GM12878 (cell line): ENCODE measurements around the gene ZNF132. TPM values are rescaled to one million over a fixed set of nuclear protein-coding genes. Genes with fewer than 3 reads are reported as not detected.
A peak's percentile ranks its signal among the peaks of the same experiment; 100 is the strongest.

Experiments used
- BACH1 ChIP-seq: fragments of 450-650 bp; IDR thresholded peaks from 2 replicates; pipeline ENCODE4 v1.6.1; 2017; ENCODE audit warnings: mild to moderate bottlenecking, borderline replicate concordance
- CHD4 ChIP-seq: fragments of 200-600 bp; sonication (generic); IDR thresholded peaks from 2 replicates; pipeline ENCODE4 v1.6.1; 2016; ENCODE audit warnings: mild to moderate bottlenecking
- CREB1 ChIP-seq: IDR thresholded peaks from 2 replicates; pipeline ENCODE4 v1.6.1; 2012; ENCODE audit warnings: low read depth, mild to moderate bottlenecking, inconsistent platforms
- HDAC2 ChIP-seq: fragments of 200-600 bp; sonication (generic); IDR thresholded peaks from 2 replicates; pipeline ENCODE4 v1.6.1; 2017
- JUND ChIP-seq: IDR thresholded peaks from 2 replicates; pipeline ENCODE4 v1.6.1; 2012; ENCODE audit warnings: low read depth, mild to moderate bottlenecking, low read length, improper control_type of control experiment, moderate library complexity
- KDM1A ChIP-seq: fragments of 200-600 bp; sonication (generic); IDR thresholded peaks from 2 replicates; pipeline ENCODE4 v1.6.1; 2016; ENCODE audit warnings: borderline replicate concordance
- MEF2A ChIP-seq: IDR thresholded peaks from 2 replicates; pipeline ENCODE4 v1.6.1; 2011; ENCODE audit warnings: low read depth, mild to moderate bottlenecking, low read length, moderate library complexity; ENCODE audit not compliant: insufficient read depth
- MEF2B ChIP-seq: fragments of 450-650 bp; IDR thresholded peaks from 2 replicates; pipeline ENCODE4 v1.6.1; 2018; ENCODE audit warnings: mild to moderate bottlenecking, moderate library complexity; ENCODE audit not compliant: partially characterized antibody, poor library complexity, severe bottlenecking
- MTA3 ChIP-seq: IDR thresholded peaks from 2 replicates; pipeline ENCODE4 v1.6.1; 2012; ENCODE audit warnings: low read length, inconsistent platforms, borderline replicate concordance
- NFYB ChIP-seq: IDR thresholded peaks from 2 replicates; pipeline ENCODE4 v1.6.1; 2011; ENCODE audit warnings: low read depth, mild to moderate bottlenecking, low read length, improper control_type of control experiment, moderate library complexity; ENCODE audit not compliant: insufficient read depth
- NR2F1 ChIP-seq: fragments of 450-650 bp; conservative IDR thresholded peaks from 2 replicates; pipeline ENCODE4 v1.6.1; 2017; ENCODE audit warnings: mild to moderate bottlenecking
- POLR2AphosphoS2 ChIP-seq: IDR thresholded peaks from 2 replicates; pipeline ENCODE4 v1.6.1; 2011; ENCODE audit warnings: low read depth, mild to moderate bottlenecking, low read length, improper control_type of control experiment, moderate library complexity
- POLR2AphosphoS5 ChIP-seq: IDR thresholded peaks from 2 replicates; pipeline ENCODE4 v1.6.1; 2011; ENCODE audit warnings: mild to moderate bottlenecking, low read length, inconsistent platforms
- RBBP5 ChIP-seq: fragments of 200-600 bp; sonication (generic); conservative IDR thresholded peaks from 2 replicates; pipeline ENCODE4 v1.6.1; 2016
- SIN3A ChIP-seq: IDR thresholded peaks from 2 replicates; pipeline ENCODE4 v1.6.1; 2012; ENCODE audit warnings: low read depth, low read length, improper control_type of control experiment
- SMARCA5 ChIP-seq: fragments of 450-650 bp; IDR thresholded peaks from 2 replicates; pipeline ENCODE4 v1.6.1; 2017; ENCODE audit warnings: mild to moderate bottlenecking
- SPI1 ChIP-seq: IDR thresholded peaks from 2 replicates; pipeline ENCODE4 v1.6.1; 2011; ENCODE audit warnings: low read depth, mild to moderate bottlenecking, low read length, moderate library complexity, borderline replicate concordance; ENCODE audit not compliant: insufficient read depth
- TARDBP ChIP-seq: IDR thresholded peaks from 2 replicates; pipeline ENCODE4 v1.6.1; 2016; ENCODE audit warnings: borderline replicate concordance
- TCF12 ChIP-seq: IDR thresholded peaks from 2 replicates; pipeline ENCODE4 v1.6.1; 2011; ENCODE audit warnings: low read depth, mild to moderate bottlenecking, low read length
- WRNIP1 ChIP-seq: IDR thresholded peaks from 2 replicates; pipeline ENCODE4 v1.6.1; 2011; ENCODE audit warnings: low read depth, low read length, improper control_type of control experiment, borderline replicate concordance
- ZNF384 ChIP-seq: IDR thresholded peaks from 2 replicates; pipeline ENCODE4 v1.6.1; 2012; ENCODE audit warnings: low read depth, mild to moderate bottlenecking, low read length, improper control_type of control experiment, borderline replicate concordance
- ZNF622 ChIP-seq: fragments of 450-650 bp; IDR thresholded peaks from 2 replicates; pipeline ENCODE4 v1.6.1; 2017; ENCODE audit warnings: mild to moderate bottlenecking, inconsistent platforms
- ZSCAN29 ChIP-seq: fragments of 450-650 bp; IDR thresholded peaks from 2 replicates; pipeline ENCODE4 v1.6.1; 2017; ENCODE audit warnings: mild to moderate bottlenecking, moderate library complexity
- polyA plus RNA-seq, 11 experiments: library from polyadenylated mRNA; depleted of rRNA in 4 of 11; unstranded in 6 of 11; stranded (reverse) in 5 of 11; fragments of >200 nt; fragmentation: Nextera tagmentation in 4 of 11; fragmentation: Illumina TruSeq in 1 of 11; extraction: Ambion mirVana in 4 of 11; extraction: Trizol in 1 of 11; gene quantifications; 1 replicate in 1 of 11; 2 replicates in 10 of 11; pipeline versions ENCODE4 v1.2.1 to v1.2.3, GENCODE V29; 2011 to 2016; ENCODE audit warnings: inconsistent platforms in 2 of 11, missing spikeins in 2 of 11, low read depth in 1 of 11
- total RNA-seq, 4 experiments: library from RNA; depleted of rRNA in 3 of 4; stranded (reverse); fragments of >200 nt in 3 of 4; fragmentation: Illumina TruSeq in 1 of 4; extraction: Trizol in 1 of 4; gene quantifications; 2 replicates each; pipeline versions ENCODE4 v1.2.1 to v1.2.3, GENCODE V29; 2013 to 2021
- TF ChIP-seq, protein P1 (sequence below): IDR thresholded peaks from 2 replicates; pipeline ENCODE4 v1.6.1; 2011; ENCODE audit warnings: low read depth, mild to moderate bottlenecking, low read length, moderate library complexity, borderline replicate concordance; ENCODE audit errors: extremely low read depth
- TF ChIP-seq, protein P2 (sequence below): IDR thresholded peaks from 2 replicates; pipeline ENCODE4 v1.6.1; 2012; ENCODE audit warnings: low read depth, low read length, improper control_type of control experiment
- TF ChIP-seq, protein P3 (sequence below): fragments of 450-650 bp; IDR thresholded peaks from 2 replicates; pipeline ENCODE4 v1.6.1; 2018; ENCODE audit warnings: mild to moderate bottlenecking, low read depth, moderate library complexity; ENCODE audit not compliant: partially characterized antibody

Gene ZNF132
- total and polyA plus RNA-seq, 10 of the 15 experiments (the other 5 are each of a cell fraction or from before 2014, with no cell fraction given) = 0.56 to 4.0 (median 2.3) TPM

DNA sequence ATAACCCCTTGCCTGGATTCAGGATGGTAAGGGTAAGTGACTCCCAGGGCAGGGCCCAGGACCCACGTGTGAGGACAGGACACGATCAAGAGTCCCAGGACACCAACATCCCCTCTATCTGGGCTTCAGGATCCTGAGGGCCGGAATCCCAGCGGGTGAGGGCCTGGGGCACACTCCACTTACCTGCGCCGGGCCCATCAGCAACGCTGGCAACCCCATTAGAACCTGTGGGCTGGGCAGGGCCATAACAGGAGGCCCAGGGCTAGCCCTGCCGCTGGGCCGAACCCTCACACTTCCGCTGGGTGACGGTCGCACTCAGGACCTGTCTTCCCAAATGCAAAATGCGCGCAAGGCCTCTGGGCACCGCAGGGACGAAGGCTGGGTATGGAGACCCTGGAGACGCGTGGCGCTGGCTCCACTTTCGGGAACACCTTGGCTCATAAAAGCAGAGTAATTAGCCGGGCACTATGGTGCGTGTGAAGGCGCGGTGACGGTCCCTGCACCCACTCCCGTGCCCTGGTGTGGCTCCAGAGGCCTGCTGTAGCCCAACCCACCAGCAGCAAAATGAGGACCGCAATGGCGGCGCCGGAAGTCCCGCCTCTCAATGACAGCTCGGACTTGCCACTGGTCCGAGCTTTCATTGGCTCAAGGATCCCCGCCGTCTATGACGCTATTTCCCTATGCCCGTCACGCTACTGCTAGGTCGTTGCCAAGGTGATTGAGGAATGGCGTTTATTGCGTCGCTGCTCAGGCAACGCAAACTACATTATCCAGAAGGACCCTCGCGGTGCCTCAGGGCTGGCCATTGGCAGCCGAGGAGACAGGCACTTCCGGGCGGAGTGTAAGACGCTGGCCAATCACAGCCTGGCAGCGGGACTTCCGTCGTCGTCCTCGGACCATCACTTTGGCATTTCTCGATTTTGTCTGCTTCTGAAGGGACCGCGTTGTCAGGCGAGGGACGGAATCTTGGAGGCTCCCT is at the start of gene ZNF132 (continued):
- TF ChIP-seq, protein P1, sequence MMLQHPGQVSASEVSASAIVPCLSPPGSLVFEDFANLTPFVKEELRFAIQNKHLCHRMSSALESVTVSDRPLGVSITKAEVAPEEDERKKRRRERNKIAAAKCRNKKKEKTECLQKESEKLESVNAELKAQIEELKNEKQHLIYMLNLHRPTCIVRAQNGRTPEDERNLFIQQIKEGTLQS = no peak
- no peak for TF ChIP-seq SMARCA5
- no peak for TF ChIP-seq ZNF622
- no peak for TF ChIP-seq TCF12
- peak; percentile 89 for TF ChIP-seq NFYB
- TF ChIP-seq, protein P2, sequence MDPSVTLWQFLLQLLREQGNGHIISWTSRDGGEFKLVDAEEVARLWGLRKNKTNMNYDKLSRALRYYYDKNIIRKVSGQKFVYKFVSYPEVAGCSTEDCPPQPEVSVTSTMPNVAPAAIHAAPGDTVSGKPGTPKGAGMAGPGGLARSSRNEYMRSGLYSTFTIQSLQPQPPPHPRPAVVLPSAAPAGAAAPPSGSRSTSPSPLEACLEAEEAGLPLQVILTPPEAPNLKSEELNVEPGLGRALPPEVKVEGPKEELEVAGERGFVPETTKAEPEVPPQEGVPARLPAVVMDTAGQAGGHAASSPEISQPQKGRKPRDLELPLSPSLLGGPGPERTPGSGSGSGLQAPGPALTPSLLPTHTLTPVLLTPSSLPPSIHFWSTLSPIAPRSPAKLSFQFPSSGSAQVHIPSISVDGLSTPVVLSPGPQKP = peak; percentile 63
- no peak for TF ChIP-seq BACH1
- TF ChIP-seq POLR2AphosphoS2 = no peak
- peak; percentile 98 for TF ChIP-seq CREB1
- no peak for TF ChIP-seq MEF2A
- 0 out of 2 replicates have a peak, but pooled peaks have one; percentile 82 for TF ChIP-seq WRNIP1
- no peak for TF ChIP-seq SIN3A
- 0 out of 2 replicates have a peak, but pooled peaks have one; percentile 43 for TF ChIP-seq TARDBP
- no peak for TF ChIP-seq RBBP5
- TF ChIP-seq KDM1A = no peak
- no peak for TF ChIP-seq NR2F1
- no peak for TF ChIP-seq MTA3
- TF ChIP-seq ZNF384 = no peak
- TF ChIP-seq JUND = no peak
- TF ChIP-seq HDAC2 = no peak
- TF ChIP-seq CHD4 = no peak
- TF ChIP-seq POLR2AphosphoS5 = peak; percentile 33; the same call in 1 of the 2 replicates
- no peak for TF ChIP-seq ZSCAN29
- TF ChIP-seq SPI1 = no peak
- no peak for TF ChIP-seq MEF2B
- TF ChIP-seq, protein P3, sequence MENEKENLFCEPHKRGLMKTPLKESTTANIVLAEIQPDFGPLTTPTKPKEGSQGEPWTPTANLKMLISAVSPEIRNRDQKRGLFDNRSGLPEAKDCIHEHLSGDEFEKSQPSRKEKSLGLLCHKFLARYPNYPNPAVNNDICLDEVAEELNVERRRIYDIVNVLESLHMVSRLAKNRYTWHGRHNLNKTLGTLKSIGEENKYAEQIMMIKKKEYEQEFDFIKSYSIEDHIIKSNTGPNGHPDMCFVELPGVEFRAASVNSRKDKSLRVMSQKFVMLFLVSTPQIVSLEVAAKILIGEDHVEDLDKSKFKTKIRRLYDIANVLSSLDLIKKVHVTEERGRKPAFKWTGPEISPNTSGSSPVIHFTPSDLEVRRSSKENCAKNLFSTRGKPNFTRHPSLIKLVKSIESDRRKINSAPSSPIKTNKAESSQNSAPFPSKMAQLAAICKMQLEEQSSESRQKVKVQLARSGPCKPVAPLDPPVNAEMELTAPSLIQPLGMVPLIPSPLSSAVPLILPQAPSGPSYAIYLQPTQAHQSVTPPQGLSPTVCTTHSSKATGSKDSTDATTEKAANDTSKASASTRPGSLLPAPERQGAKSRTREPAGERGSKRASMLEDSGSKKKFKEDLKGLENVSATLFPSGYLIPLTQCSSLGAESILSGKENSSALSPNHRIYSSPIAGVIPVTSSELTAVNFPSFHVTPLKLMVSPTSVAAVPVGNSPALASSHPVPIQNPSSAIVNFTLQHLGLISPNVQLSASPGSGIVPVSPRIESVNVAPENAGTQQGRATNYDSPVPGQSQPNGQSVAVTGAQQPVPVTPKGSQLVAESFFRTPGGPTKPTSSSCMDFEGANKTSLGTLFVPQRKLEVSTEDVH = no peak
